ENCODE measurements around the gene UBE2N.
"Not testable (repeated sequence)": the region's sequence is repeated elsewhere in the genome, so short reads cannot be mapped to it uniquely, and the experiment has no call there.

UBE2N gene

GRCh38 chr12:93411060-93411459 lies 30.7 kb downstream of the UBE2N start:
- not testable (repeated sequence) for DNase-seq (ENCODE audit: low read depth)

- DNase-seq (ENCODE audit: low read depth): not testable (repeated sequence)
These were observed 32.2 kb downstream of the UBE2N start for GRCh38 chr12:93409343-93410187.

- DNase-seq (ENCODE audit: low read depth): no peak
These were observed 32.9 kb downstream of the UBE2N start for GRCh38 chr12:93408813-93409212.

GRCh38 chr12:93407963-93408283 lies 33.8 kb downstream of the UBE2N start:
- no peak for DNase-seq (ENCODE audit: low read depth)

GRCh38 chr12:93407054-93407962 lies 34.4 kb downstream of the UBE2N start:
- DNase-seq (ENCODE audit: low read depth): no peak

- no peak for DNase-seq (ENCODE audit: low read depth)
These were observed 36.5 kb downstream of the UBE2N start for GRCh38 chr12:93404961-93405849.

GRCh38 chr12:93403988-93404803 lies 37.6 kb downstream of the UBE2N start:
- DNase-seq (ENCODE audit: low read depth): no peak

GRCh38 chr12:93402333-93403311 lies 39.1 kb downstream of the UBE2N start:
- DNase-seq (ENCODE audit: low read depth): no peak

- not testable (repeated sequence) for DNase-seq (ENCODE audit: low read depth)
These were observed 42.4 kb downstream of the UBE2N start for GRCh38 chr12:93399183-93399863.

- DNase-seq (ENCODE audit: low read depth): no peak
These were observed 44.3 kb downstream of the UBE2N start for GRCh38 chr12:93397412-93397811.

GRCh38 chr12:93393425-93393824 lies 48.3 kb downstream of the UBE2N start:
- DNase-seq (ENCODE audit: low read depth): no peak

- DNase-seq (ENCODE audit: low read depth): no peak
These were observed 51.0 kb downstream of the UBE2N start for GRCh38 chr12:93390549-93391297.

- no peak for DNase-seq (ENCODE audit: low read depth)
These were observed 51.7 kb downstream of the UBE2N start for GRCh38 chr12:93390031-93390430.

GRCh38 chr12:93387780-93388179 lies 54.0 kb downstream of the UBE2N start:
- no peak for DNase-seq (ENCODE audit: low read depth)

GRCh38 chr12:93381976-93382437 lies 59.7 kb downstream of the UBE2N start:
- DNase-seq (ENCODE audit: low read depth): not testable (repeated sequence)

GRCh38 chr12:93381161-93381975 lies 60.4 kb downstream of the UBE2N start:
- no peak for DNase-seq (ENCODE audit: low read depth)

GRCh38 chr12:93380480-93381121 lies 61.1 kb downstream of the UBE2N start:
- DNase-seq (ENCODE audit: low read depth): no peak
